Tibial artery (tissue), 4 donors: ENCODE results near the gene GFY.
A peak's percentile ranks its signal among the peaks of the same experiment; 100 is the strongest.
"Not testable (repeated sequence)": the region's sequence is repeated elsewhere in the genome, so short reads cannot be mapped to it uniquely, and the experiment has no call there.

ENCODE experiments used
- DNase-seq, 2 donors: peaks; one replicate each; pipeline ENCODE4 v3.0.0-alpha.2; 2019
- H3K27ac ChIP-seq, 2 donors: fragments of 200-600 bp; sonication (generic) in 1 of 2; 1 replicate in 1 of 2; 2 replicates in 1 of 2; pipeline ENCODE4 v1.5.1; 2018 to 2019; ENCODE audit warnings: mild to moderate bottlenecking in 1 of 2
- H3K27me3 ChIP-seq, 2 donors: fragments of 200-600 bp; sonication (generic) in 1 of 2; one replicate each; pipeline versions ENCODE4 v1.5.1 to v1.6.0; 2016 to 2019
- H3K36me3 ChIP-seq, 3 donors: fragments of 200-600 bp; sonication (generic) in 2 of 3; one replicate each; pipeline ENCODE4 v1.5.1; 2016 to 2019; ENCODE audit warnings: mild to moderate bottlenecking in 2 of 3
- H3K4me1 ChIP-seq, 4 donors: fragments of 200-600 bp; sonication (generic) in 2 of 4; 1 replicate in 3 of 4; 2 replicates in 1 of 4; pipeline ENCODE4 v1.5.1; 2016 to 2019
- H3K4me3 ChIP-seq, 2 donors: fragments of 200-600 bp; sonication (generic) in 1 of 2; 1 replicate in 1 of 2; 2 replicates in 1 of 2; pipeline ENCODE4 v1.5.1; 2018 to 2019; ENCODE audit warnings: mild to moderate bottlenecking in 2 of 2
- H3K9me3 ChIP-seq, 3 donors: fragments of 200-600 bp; sonication (generic) in 1 of 3; one replicate each; pipeline ENCODE4 v1.5.1; 2016 to 2019
- intact Hi-C: fragments of 100-400 bp; cut with DNase I; formaldehyde crosslinking; loops from one replicate; pipeline ENCODE4 v1.15.0; 2023; ENCODE audit warnings: low total_unique reads
- TF ChIP-seq, protein P1 (sequence below), 2 experiments: fragments of 200-600 bp in 1 of 2; fragments of 450-650 bp in 1 of 2; IDR thresholded peaks; one replicate each; pipeline ENCODE4 v1.5.1; 2017 to 2019; ENCODE audit warnings: antibody characterized with exemption in 2 of 2, mild to moderate bottlenecking in 1 of 2, moderate library complexity in 1 of 2

Gene GFY

DNA sequence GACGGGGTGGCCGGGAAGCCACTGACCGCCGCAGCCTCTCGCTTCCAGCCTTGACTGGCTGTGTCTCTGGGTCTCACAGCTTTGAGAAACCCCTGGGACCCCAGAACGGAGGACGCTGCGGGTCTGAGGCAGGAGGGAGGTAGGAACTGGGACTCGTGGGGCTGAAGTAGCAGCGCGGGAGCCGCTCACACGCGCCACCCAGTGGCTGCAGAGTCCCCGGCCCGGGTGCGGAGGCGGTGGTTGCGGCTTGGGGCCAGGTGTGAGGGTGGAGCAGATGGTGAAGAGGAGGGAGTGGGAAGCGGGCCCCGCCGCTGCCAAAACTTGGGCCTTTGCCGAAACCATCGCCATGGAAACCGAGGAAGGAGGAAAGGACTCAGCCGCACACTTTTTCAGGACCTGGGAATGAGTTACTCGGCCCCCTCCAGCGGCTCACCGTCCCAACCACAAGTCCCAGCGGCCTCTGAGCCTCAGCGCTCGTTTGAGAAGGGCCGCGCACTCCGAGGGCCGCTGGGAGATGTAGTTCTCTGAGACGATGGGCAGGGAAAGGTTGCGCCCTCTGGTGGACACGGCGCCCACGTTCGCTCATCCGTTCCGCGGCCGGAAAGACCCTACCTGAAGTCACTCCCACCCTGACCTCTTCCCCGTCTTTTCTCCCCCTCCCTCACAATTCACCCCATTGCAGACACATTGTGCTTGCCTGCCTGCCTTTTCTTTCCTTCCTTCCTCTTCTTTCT lies 18.3 kb downstream of the GFY start:
- H3K4me3 ChIP-seq, result peak overlapping the region; percentile 57 to 80
- peaks cover 0 to 21% (median 10%) of the 10 kb centered on the region in 4 donors for H3K4me1 ChIP-seq
- H3K9me3 ChIP-seq, result no peaks in the 10 kb centered on the region
- TF ChIP-seq, protein P1, sequence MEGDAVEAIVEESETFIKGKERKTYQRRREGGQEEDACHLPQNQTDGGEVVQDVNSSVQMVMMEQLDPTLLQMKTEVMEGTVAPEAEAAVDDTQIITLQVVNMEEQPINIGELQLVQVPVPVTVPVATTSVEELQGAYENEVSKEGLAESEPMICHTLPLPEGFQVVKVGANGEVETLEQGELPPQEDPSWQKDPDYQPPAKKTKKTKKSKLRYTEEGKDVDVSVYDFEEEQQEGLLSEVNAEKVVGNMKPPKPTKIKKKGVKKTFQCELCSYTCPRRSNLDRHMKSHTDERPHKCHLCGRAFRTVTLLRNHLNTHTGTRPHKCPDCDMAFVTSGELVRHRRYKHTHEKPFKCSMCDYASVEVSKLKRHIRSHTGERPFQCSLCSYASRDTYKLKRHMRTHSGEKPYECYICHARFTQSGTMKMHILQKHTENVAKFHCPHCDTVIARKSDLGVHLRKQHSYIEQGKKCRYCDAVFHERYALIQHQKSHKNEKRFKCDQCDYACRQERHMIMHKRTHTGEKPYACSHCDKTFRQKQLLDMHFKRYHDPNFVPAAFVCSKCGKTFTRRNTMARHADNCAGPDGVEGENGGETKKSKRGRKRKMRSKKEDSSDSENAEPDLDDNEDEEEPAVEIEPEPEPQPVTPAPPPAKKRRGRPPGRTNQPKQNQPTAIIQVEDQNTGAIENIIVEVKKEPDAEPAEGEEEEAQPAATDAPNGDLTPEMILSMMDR (IDR thresholded peaks at IDR 0.05), result peak; percentile 77 to 85
- peaks cover 0 to 40% of the 10 kb centered on the region in 2 donors for H3K27me3 ChIP-seq
- H3K27ac ChIP-seq, result peak overlapping the region; percentile 74 to 77
- DNase-seq, result peak; percentile 96 to 97
- intact Hi-C loops, result loop anchor here (2.0 to 10.0 kb wide), 2 partner anchors 51 to 179 kb away; no protein-coding TSS in a partner anchor
- peaks cover 0 to 23% (median 7%) of the 10 kb centered on the region in 3 donors for H3K36me3 ChIP-seq

DNA sequence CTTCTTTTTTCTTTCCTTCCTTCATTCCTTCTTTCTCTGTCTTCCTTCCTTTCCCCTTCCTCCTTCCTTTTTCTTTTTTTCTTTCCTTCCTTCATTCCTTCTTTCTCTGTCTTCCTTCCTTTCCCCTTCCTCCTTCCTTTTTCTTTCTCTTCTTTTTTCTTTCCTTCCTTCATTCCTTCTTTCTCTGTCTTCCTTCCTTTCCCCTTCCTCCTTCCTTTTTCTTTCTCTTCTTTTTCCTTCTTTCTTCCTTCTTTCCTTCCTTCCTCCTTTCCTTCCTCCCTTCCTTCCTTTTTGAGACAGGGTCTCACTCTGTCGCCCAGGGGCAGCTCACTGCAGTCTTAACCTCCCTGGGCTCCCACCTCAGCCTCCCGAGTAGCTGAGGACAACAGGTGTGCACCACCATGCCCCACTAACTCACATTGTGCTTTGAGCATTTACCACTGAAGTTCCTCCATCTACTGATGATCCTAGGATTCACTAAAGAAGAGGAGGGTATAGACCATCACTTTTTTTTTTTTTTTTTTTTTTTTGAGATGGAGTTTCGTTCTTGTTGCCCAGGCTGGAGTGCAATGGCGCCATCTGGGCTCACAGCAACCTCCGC lies 19.0 kb downstream of the GFY start:
- H3K4me3 ChIP-seq, result peak overlapping the region in 1 of 2 donors; percentile 80
- intact Hi-C loops, result loop anchor here (10.0 kb wide), 1 partner anchor 179 kb away; no protein-coding TSS in a partner anchor

DNA sequence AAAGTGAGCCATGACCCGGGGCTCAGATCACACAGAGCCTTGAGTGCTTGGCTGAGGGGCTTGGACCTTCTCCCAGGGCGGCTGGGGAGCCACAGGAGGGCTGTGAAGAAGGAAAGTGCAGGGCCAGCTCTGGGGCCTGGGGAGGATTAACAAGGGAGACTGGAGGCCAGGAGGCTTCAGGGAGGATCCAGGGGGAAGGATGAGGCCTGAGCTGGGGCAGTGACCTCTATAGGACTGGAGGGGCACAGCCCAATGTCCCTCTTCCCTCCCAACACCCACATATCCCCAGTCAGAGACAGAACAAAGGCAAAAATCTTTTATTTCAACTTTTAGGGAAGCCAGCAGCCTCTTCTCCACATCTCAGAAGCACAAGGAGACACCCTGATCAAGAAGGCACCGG lies 20.8 kb downstream of the GFY start:
- H3K4me3 ChIP-seq, result no peak overlapping the region
- peaks cover 0 to 16% of the 10 kb centered on the region in 2 donors for H3K27me3 ChIP-seq
- DNase-seq, result no peak
- intact Hi-C loops, result loop anchor here (10.0 kb wide), 1 partner anchor 181 kb away; no protein-coding TSS in a partner anchor
- peaks cover 0 to 28% (median 14%) of the 10 kb centered on the region in 4 donors for H3K4me1 ChIP-seq
- no peak overlapping the region for H3K27ac ChIP-seq
- TF ChIP-seq, protein P1 (IDR thresholded peaks at IDR 0.05), result no peak
- H3K36me3 ChIP-seq, result peaks cover 7 to 37% (median 17%) of the 10 kb centered on the region in 3 donors
- no peaks in the 10 kb centered on the region for H3K9me3 ChIP-seq

More for the DNA sequence above, 19.0 kb downstream of the GFY start:
- DNase-seq, H3K9me3 ChIP-seq: not testable (repeated sequence)
- Histone ChIP-seq H3K36me3 (peaks cover 5 to 30% (median 13%) of the 10 kb centered on the region in 3 donors), H3K27ac (peak overlapping the region in 1 of 2 donors; percentile 77), H3K4me1 (peaks cover 0 to 21% (median 10%) of the 10 kb centered on the region in 4 donors), H3K27me3 (peaks cover 0 to 34% of the 10 kb centered on the region in 2 donors)

DNA sequence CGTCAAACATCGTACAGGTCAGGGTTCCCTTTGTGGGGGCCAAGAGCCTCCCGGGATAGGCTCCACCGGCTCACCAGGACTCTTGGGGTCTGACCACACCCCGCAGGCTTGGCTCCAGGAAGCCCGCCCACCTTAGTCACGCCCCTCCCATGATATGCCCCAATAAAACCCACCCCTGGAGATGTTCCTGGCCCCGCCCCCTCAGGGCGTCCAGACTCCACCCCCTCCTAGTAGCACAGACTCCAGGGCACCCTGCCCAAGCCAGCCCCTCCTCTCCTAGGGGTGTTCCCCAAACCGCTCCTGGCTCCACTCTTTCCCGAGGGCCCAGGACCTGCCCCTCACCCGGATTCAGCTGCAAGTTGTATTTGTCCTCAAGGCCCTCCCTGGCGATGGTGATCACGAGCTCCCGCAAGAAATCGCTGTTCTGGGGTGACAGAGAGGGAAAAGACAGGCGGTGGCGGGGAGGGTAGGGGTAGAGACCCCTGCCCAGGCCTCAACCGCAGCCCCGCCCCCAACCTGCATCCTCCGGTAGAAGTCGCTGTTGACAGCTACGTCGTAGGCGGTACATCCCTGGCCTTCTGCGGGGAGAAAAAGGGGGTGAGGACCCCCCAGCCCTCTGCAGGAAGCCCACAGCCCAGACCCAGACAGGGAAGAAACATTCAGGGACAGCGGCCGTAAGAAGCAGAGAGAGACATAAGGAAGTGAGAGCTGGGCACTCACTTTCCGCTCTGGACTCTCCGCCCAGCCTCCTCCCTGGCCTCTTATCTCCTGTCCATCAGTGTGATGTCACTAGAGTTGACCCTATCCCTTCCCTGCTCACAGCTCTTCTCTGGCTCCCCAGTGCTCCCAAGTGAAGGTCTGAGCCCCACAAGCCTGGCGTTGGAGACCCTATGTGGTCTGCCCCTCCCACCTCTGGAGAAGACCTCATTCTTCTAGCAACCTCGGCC lies 22.6 kb downstream of the GFY start:
- intact Hi-C loops, result loop anchor here (10.0 kb wide), 1 partner anchor 183 kb away; no protein-coding TSS in a partner anchor
- H3K27ac ChIP-seq, result no peak overlapping the region
- peaks cover 7 to 37% (median 17%) of the 10 kb centered on the region in 3 donors for H3K36me3 ChIP-seq
- H3K4me3 ChIP-seq, result no peak overlapping the region
- H3K27me3 ChIP-seq, result peaks cover 0 to under 1% of the 10 kb centered on the region in 2 donors
- TF ChIP-seq, protein P1 (IDR thresholded peaks at IDR 0.05), result no peak
- no peak for DNase-seq
- H3K9me3 ChIP-seq, result no peaks in the 10 kb centered on the region
- peaks cover 0 to 16% (median 5%) of the 10 kb centered on the region in 4 donors for H3K4me1 ChIP-seq

DNA sequence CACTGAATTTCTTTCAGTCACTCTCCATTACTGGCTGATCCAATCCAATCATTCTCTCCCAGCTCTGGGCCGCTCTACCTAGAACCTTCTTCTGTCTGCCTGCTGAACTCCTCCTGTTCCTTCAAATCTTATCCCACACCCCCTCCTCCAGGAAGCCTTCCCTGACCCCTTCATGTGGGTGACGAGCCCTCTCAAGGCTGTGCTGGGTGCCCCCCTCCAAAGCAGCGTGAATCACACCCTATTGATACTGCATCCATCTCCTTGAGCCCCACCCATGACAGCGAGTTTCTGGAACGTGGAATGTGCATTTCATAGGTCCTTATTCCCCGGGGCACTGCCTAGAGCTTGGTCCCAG lies 23.2 kb downstream of the GFY start:
- peaks cover 0 to 12% (median 4%) of the 10 kb centered on the region in 4 donors for H3K4me1 ChIP-seq
- H3K4me3 ChIP-seq, result no peak overlapping the region
- no peaks in the 10 kb centered on the region for H3K27me3 ChIP-seq
- TF ChIP-seq, protein P1 (IDR thresholded peaks at IDR 0.05), result no peak
- no peaks in the 10 kb centered on the region for H3K9me3 ChIP-seq
- H3K36me3 ChIP-seq, result peaks cover 7 to 37% (median 17%) of the 10 kb centered on the region in 3 donors
- intact Hi-C loops, result loop anchor here (10.0 kb wide), 1 partner anchor 184 kb away; no protein-coding TSS in a partner anchor
- no peak for DNase-seq
- no peak overlapping the region for H3K27ac ChIP-seq
